Lower lobe of right lung (tissue), 2 donors: ENCODE measurements around the gene UTP20. TPM values are rescaled to one million over a fixed set of nuclear protein-coding genes. Genes with fewer than 3 reads are reported as not detected.

Source experiments
- ATAC-seq, 2 donors: fragments of 200-7000 bp; cut with Tn5 transposase; one replicate each; pipeline ENCODE4 v1.9.1; 2020 to 2022; ENCODE audit warnings: mild to moderate bottlenecking in 2 of 2, moderate library complexity in 2 of 2
- DNase-seq: peaks from one replicate; pipeline ENCODE4 v3.0.0-alpha.2; 2020
- H3K27ac ChIP-seq: fragments of 200-600 bp; one replicate; pipeline ENCODE4 v1.8.0; 2022
- H3K27me3 ChIP-seq: fragments of 200-600 bp; one replicate; pipeline ENCODE4 v1.8.0; 2022; ENCODE audit warnings: low read depth
- H3K36me3 ChIP-seq: fragments of 200-600 bp; one replicate; pipeline ENCODE4 v1.8.0; 2022; ENCODE audit warnings: mild to moderate bottlenecking
- H3K4me1 ChIP-seq: fragments of 200-600 bp; one replicate; pipeline ENCODE4 v1.8.0; 2022
- H3K4me3 ChIP-seq: fragments of 200-600 bp; one replicate; pipeline ENCODE4 v1.8.0; 2022; ENCODE audit warnings: mild to moderate bottlenecking
- H3K9me3 ChIP-seq: fragments of 200-600 bp; one replicate; pipeline ENCODE4 v1.8.0; 2022
- intact Hi-C: fragments of 100-400 bp; cut with DNase I; formaldehyde crosslinking; loops from one replicate; pipeline ENCODE4 v1.11.0; 2022
- total RNA-seq: library from RNA; stranded (reverse); fragmentation: NEBNext Ultra II Directional; extraction: Animal tissue kit (Norgen Biotek cat#: 25700); gene quantifications from one replicate; pipeline ENCODE4 v1.2.1, GENCODE V29; 2021
- TF ChIP-seq, protein P1 (sequence below): fragments of 200-600 bp; IDR thresholded peaks from one replicate; pipeline ENCODE4 v1.8.0; 2022; ENCODE audit warnings: antibody characterized with exemption, mild to moderate bottlenecking
- donor health status: DM: no; HTN: yes; CAD: no; lungs with severe emphysema.

Gene UTP20
- total RNA-seq, 1 donor from 2014 or later, result 16.1 TPM

DNA sequence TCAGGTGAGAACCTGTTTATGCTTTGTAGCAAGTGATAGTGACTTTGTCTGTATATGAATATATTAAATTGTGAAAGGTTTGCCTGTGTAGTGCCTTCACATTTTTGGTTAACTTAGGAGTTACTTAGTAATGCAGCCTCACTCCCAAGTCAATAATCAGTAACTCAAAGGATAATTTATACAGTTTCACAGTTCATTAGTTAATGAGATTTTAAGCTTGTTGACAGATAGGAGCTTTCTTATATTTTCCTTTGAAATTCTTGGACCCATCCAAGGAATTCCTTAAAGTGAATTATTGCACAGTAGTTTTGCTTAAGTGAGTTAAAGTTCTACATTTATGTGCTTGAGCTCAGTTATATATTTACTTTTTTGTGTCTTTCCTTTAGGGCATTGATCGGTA lies 50.7 kb downstream of the UTP20 start:
- no peak for ATAC-seq
- Histone ChIP-seq H3K27ac (no peak overlapping the region), H3K4me1 (no peaks in the 10 kb centered on the region), H3K27me3 (no peaks in the 10 kb centered on the region), H3K9me3 (no peaks in the 10 kb centered on the region), H3K4me3 (no peak overlapping the region), H3K36me3 (peaks cover 83% of the 10 kb centered on the region)
- TF ChIP-seq, protein P1, sequence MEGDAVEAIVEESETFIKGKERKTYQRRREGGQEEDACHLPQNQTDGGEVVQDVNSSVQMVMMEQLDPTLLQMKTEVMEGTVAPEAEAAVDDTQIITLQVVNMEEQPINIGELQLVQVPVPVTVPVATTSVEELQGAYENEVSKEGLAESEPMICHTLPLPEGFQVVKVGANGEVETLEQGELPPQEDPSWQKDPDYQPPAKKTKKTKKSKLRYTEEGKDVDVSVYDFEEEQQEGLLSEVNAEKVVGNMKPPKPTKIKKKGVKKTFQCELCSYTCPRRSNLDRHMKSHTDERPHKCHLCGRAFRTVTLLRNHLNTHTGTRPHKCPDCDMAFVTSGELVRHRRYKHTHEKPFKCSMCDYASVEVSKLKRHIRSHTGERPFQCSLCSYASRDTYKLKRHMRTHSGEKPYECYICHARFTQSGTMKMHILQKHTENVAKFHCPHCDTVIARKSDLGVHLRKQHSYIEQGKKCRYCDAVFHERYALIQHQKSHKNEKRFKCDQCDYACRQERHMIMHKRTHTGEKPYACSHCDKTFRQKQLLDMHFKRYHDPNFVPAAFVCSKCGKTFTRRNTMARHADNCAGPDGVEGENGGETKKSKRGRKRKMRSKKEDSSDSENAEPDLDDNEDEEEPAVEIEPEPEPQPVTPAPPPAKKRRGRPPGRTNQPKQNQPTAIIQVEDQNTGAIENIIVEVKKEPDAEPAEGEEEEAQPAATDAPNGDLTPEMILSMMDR, result no peak
- DNase-seq, result no peak
- intact Hi-C loops, result no loop called here

DNA sequence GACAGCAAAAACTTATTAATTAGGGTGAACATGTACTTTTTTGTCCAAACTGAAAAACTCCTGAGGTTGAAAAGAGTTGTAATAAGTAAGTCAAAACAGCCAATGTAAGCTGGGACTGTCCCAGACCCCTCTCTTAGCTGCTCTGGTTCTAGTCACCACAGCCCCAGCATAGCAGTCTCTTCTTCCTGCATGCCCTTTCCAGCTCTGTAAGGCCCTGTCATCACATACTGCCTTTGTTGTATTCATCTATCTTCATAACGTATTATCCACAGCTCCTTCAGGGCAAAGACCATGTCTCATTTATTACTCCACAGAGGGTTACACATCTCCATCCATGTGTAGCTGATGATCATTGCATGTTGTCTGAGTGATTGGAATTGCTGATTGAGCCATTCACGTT lies 56.5 kb downstream of the UTP20 start:
- intact Hi-C loops, result no loop called here
- Histone ChIP-seq H3K27ac (no peak overlapping the region), H3K36me3 (peaks cover 68% of the 10 kb centered on the region), H3K4me1 (no peaks in the 10 kb centered on the region), H3K27me3 (no peaks in the 10 kb centered on the region), H3K9me3 (no peaks in the 10 kb centered on the region), H3K4me3 (no peak overlapping the region)
- ATAC-seq, result no peak
- TF ChIP-seq, protein P1, result no peak
- DNase-seq, result no peak

GRCh38 chr12:101338087-101338486 lies 58.2 kb downstream of the UTP20 start:
- H3K27me3 ChIP-seq, result no peaks in the 10 kb centered on the region
- H3K9me3 ChIP-seq, result no peaks in the 10 kb centered on the region
- TF ChIP-seq, protein P1, result no peak
- ATAC-seq (no peak), DNase-seq (no peak)
- peaks cover 75% of the 10 kb centered on the region for H3K36me3 ChIP-seq
- H3K4me3 ChIP-seq, result no peak overlapping the region
- intact Hi-C loops, result no loop called here
- no peaks in the 10 kb centered on the region for H3K4me1 ChIP-seq
- no peak overlapping the region for H3K27ac ChIP-seq

DNA sequence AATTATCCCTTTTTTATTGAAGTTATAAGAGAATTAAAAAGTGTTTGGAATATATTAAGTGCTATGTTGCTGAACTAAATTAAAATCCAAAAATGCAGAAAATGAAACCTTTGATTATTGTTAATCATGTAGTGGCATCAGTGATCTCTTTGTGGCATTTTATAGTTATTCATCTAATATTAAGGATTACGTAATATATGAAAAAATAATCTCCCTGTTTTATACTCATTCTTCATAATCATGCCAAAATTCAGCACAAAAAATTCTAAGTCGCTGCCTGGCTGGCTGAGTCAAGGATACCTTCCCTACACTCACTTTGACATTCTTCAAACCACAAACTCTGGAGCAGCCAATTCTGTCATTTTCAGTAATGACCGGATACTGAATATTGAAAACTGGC lies 64.0 kb downstream of the UTP20 start:
- no peaks in the 10 kb centered on the region for H3K4me1 ChIP-seq
- DNase-seq (no peak), ATAC-seq (no peak)
- H3K27me3 ChIP-seq, result no peaks in the 10 kb centered on the region
- H3K36me3 ChIP-seq, result peaks cover 99% of the 10 kb centered on the region
- TF ChIP-seq, protein P1, result no peak
- intact Hi-C loops, result no loop called here
- peaks cover 4% of the 10 kb centered on the region for H3K9me3 ChIP-seq
- H3K27ac ChIP-seq, result no peak overlapping the region
- H3K4me3 ChIP-seq, result no peak overlapping the region

- ATAC-seq, result no peak
- no peak for DNase-seq
- TF ChIP-seq, protein P1, result no peak
- no peak overlapping the region for H3K27ac ChIP-seq
- intact Hi-C loops, result no loop called here
- H3K4me1 ChIP-seq, result no peaks in the 10 kb centered on the region
- H3K36me3 ChIP-seq, result peaks cover 86% of the 10 kb centered on the region
- no peaks in the 10 kb centered on the region for H3K27me3 ChIP-seq
- H3K4me3 ChIP-seq, result no peak overlapping the region
- peaks cover 4% of the 10 kb centered on the region for H3K9me3 ChIP-seq
Measured at GRCh38 chr12:101351682-101352081, 71.8 kb downstream of the UTP20 start.

DNA sequence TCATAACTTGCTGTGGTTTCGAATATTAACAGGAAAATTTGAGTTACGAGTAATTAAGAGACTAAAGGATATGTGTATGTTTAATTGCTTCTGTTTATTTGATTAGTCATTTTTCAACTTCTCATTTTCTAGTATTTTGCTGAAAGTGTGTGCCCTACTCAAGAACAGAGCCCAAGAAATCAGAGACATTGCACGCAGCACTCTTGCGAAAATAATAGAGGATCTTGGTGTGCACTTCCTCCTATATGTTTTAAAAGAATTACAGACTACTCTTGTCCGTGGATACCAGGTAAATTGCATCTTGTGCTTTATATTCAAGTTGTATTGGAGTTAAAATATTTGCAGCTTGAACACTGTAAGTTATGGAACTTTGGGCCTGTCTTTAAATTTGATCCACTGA lies 76.9 kb downstream of the UTP20 start:
- no peak overlapping the region for H3K27ac ChIP-seq

More for the DNA sequence above, 76.9 kb downstream of the UTP20 start:
- TF ChIP-seq, protein P1, result no peak
- Histone ChIP-seq H3K9me3 (no peaks in the 10 kb centered on the region), H3K4me1 (no peaks in the 10 kb centered on the region), H3K27me3 (no peaks in the 10 kb centered on the region), H3K4me3 (no peak overlapping the region), H3K36me3 (peaks cover 87% of the 10 kb centered on the region)
- intact Hi-C loops, result no loop called here
- ATAC-seq (no peak), DNase-seq (no peak)
